Heart left ventricle (tissue), 16 donors: Measurements from ENCODE around the gene IL20RA. TPM values are rescaled to one million over a fixed set of nuclear protein-coding genes. Genes with fewer than 3 reads are reported as not detected.

ENCODE experiments used
- ATAC-seq, 4 donors: fragments of 200-7000 bp; cut with Tn5 transposase; one replicate each; pipeline ENCODE4 v1.9.1; 2020 to 2022; ENCODE audit warnings: moderate library complexity in 4 of 4, mild to moderate bottlenecking in 3 of 4, moderate number of reproducible peaks in 1 of 4
- DNase-seq, 5 donors: peaks; one replicate each; pipeline ENCODE4 v3.0.0-alpha.2; 2020
- H3K27ac ChIP-seq, 12 donors: fragments of 200-600 bp; sonication (generic) in 4 of 12; one replicate each; pipeline versions ENCODE4 v1.5.0 to v1.8.0; 2016 to 2022; ENCODE audit warnings: mild to moderate bottlenecking in 2 of 12
- H3K27me3 ChIP-seq, 9 donors: fragments of 200-600 bp; sonication (generic) in 2 of 9; one replicate each; pipeline versions ENCODE4 v1.5.1 to v1.8.0; 2016 to 2022; ENCODE audit warnings: mild to moderate bottlenecking in 3 of 9
- H3K36me3 ChIP-seq, 9 donors: fragments of 200-600 bp; sonication (generic) in 2 of 9; one replicate each; pipeline versions ENCODE4 v1.5.0 to v1.8.0; 2018 to 2022; ENCODE audit warnings: mild to moderate bottlenecking in 2 of 9
- H3K4me1 ChIP-seq, 12 donors: fragments of 200-600 bp; sonication (generic) in 4 of 12; one replicate each; pipeline versions ENCODE4 v1.5.0 to v1.8.0; 2016 to 2022; ENCODE audit warnings: mild to moderate bottlenecking in 3 of 12
- H3K4me3 ChIP-seq, 12 donors: fragments of 200-600 bp; sonication (generic) in 4 of 12; one replicate each; pipeline versions ENCODE4 v1.5.0 to v1.8.0; 2017 to 2022; ENCODE audit warnings: mild to moderate bottlenecking in 9 of 12, moderate library complexity in 4 of 12
- H3K9me3 ChIP-seq, 12 donors: fragments of 200-600 bp; sonication (generic) in 4 of 12; one replicate each; pipeline versions ENCODE4 v1.5.0 to v1.8.0; 2016 to 2022; ENCODE audit warnings: mild to moderate bottlenecking in 1 of 12
- CTCF ChIP-seq, 12 donors: fragments of 200-600 bp; sonication (generic) in 4 of 12; IDR thresholded peaks; one replicate each; pipeline versions ENCODE4 v1.5.0 to v1.8.0; 2018 to 2022; ENCODE audit warnings: antibody characterized with exemption in 12 of 12, mild to moderate bottlenecking in 5 of 12
- POLR2A ChIP-seq, 2 donors: fragments of 450-650 bp; IDR thresholded peaks; one replicate each; pipeline ENCODE4 v1.6.1; 2017; ENCODE audit warnings: antibody characterized with exemption in 2 of 2, mild to moderate bottlenecking in 2 of 2, moderate library complexity in 2 of 2
- WGBS, 4 donors: extraction: QIAGEN DNeasy Blood & Tissue Kit in 2 of 4; methylation state at CpG; one replicate each; pipeline versions ENCODE4 v1.1.5 to v1.1.7; 2013 to 2018; 5-methylcytosine and 5-hydroxymethylcytosine counted together
- intact Hi-C, 10 donors: fragments of 100-400 bp; cut with DNase I; formaldehyde crosslinking; loops; one replicate each; pipeline versions ENCODE4 v1.11.1 to v1.14.2; 2022
- polyA plus RNA-seq, 2 donors: library from polyadenylated mRNA; stranded (reverse); fragments of 200-250 nt; gene quantifications; one replicate each; pipeline ENCODE4 v1.2.3, GENCODE V29; 2013
- total RNA-seq, 9 donors: library from RNA; depleted of rRNA in 2 of 9; stranded (reverse); fragments of >200 nt in 2 of 9; fragmentation: NEBNext Ultra II Directional in 3 of 9; extraction: Animal tissue kit (Norgen Biotek cat#: 25700) in 3 of 9; gene quantifications; one replicate each; pipeline versions ENCODE4 v1.1.0 to v1.2.4, GENCODE V29; 2016 to 2023
- donor health status: ischemic (EF 13 %, LVEDD 7.1; RV severe dilation, severe dysfunction).
- donor health status: healthy with polysubstance abuse.
- donor health status: DM: no; HTN: yes; CAD: no.
- donor health status: DM: no; HTN: no; CAD: no.
- donor health status: ischemic (EF 25% LVEDD 6.9; RV normal size, moderate dysfunction).
- donor health status: ischemic (EF 25% LVEDD 5.7; RV mildly dilated, moderate dysfunction).
- donor health status: healthy.
- donor health status: DM: yes; HTN: yes; CAD: no.
- donor health status: ischemic (EF 35%, LVEDD 5.7; RV mildly dilated, moderate dysfunction).
- donor health status: nonischemic (EF 11% LVEDD 7.7; RV severe dilation, severe dysfunction).
- donor health status: DM: yes; HTN: yes; CAD: no.
- donor health status: PGD.
- donor health status: ischemic (EF 29% LVEDD 5.4; RV normal size, mild dysfunction).
- donor health status: nonischemic (EF 23%, LVEDD 6.1; RV moderate dilation, normal function).

IL20RA gene
- total and polyA plus RNA-seq, 11 donors: 0.19 to 6.9 (median 1.3) TPM

- Histone ChIP-seq H3K36me3 (peaks cover 0 to 2% (median 0%) of the 10 kb centered on the region in 9 donors), H3K4me3 (no peak overlapping the region), H3K27ac (no peak overlapping the region), H3K4me1 (peaks cover 0 to 9% (median 0%) of the 10 kb centered on the region in 12 donors), H3K27me3 (peaks cover 0 to 4% (median 0%) of the 10 kb centered on the region in 9 donors), H3K9me3 (no peaks in the 10 kb centered on the region)
- WGBS, 4 donors: 35 to 46% (median 45%) methylated on average over 2 of the region's 2 CpGs
- DNase-seq (no peak), ATAC-seq (no peak)
- no peak for TF ChIP-seq CTCF (IDR thresholded peaks at IDR 0.05)
- no peak for TF ChIP-seq POLR2A (IDR thresholded peaks at IDR 0.05)
- intact Hi-C loops: loop anchor here in 8 of 10 donors (5.0 to 10.0 kb wide), 6 partner anchors 34 to 169 kb away; no protein-coding TSS in a partner anchor
These were observed 33.4 kb downstream of the IL20RA start for GRCh38 chr6:137011406-137011805.

GRCh38 chr6:137010128-137010718, 34.5 kb downstream of the IL20RA start:
- Histone ChIP-seq H3K9me3 (no peaks in the 10 kb centered on the region), H3K27me3 (peaks cover 0 to 4% (median 0%) of the 10 kb centered on the region in 9 donors), H3K36me3 (peaks cover 0 to 2% (median 0%) of the 10 kb centered on the region in 9 donors), H3K4me3 (no peak overlapping the region), H3K4me1 (peaks cover 0 to 7% (median 0%) of the 10 kb centered on the region in 12 donors), H3K27ac (no peak overlapping the region)
- 85 to 94% (median 88%) methylated on average over 4 of the region's 4 CpGs for WGBS, 4 donors
- intact Hi-C loops: loop anchor here in 8 of 10 donors (5.0 to 10.0 kb wide), 6 partner anchors 33 to 168 kb away; no protein-coding TSS in a partner anchor
- TF ChIP-seq CTCF (IDR thresholded peaks at IDR 0.05): no peak
- no peak for TF ChIP-seq POLR2A (IDR thresholded peaks at IDR 0.05)
- ATAC-seq (no peak), DNase-seq (no peak)

GRCh38 chr6:137008204-137008603, 36.6 kb downstream of the IL20RA start:
- peak in 2 of 4 donors; percentile 42 to 47 for ATAC-seq
- Histone ChIP-seq H3K36me3 (peaks cover 0 to 2% (median 0%) of the 10 kb centered on the region in 9 donors), H3K4me3 (no peak overlapping the region), H3K27me3 (peaks cover 0 to 4% (median 0%) of the 10 kb centered on the region in 9 donors), H3K4me1 (peaks cover 0 to 7% (median 0%) of the 10 kb centered on the region in 12 donors), H3K9me3 (no peaks in the 10 kb centered on the region), H3K27ac (no peak overlapping the region)
- intact Hi-C loops: no loop called here
- 65 to 80% (median 68%) methylated on average over 9 of the region's 9 CpGs for WGBS, 4 donors
- peak in 1 of 5 donors; percentile 40 for DNase-seq
- TF ChIP-seq CTCF (IDR thresholded peaks at IDR 0.05) (no peak), POLR2A (IDR thresholded peaks at IDR 0.05) (no peak)

- no peaks in the 10 kb centered on the region for H3K27me3 ChIP-seq
- intact Hi-C loops: no loop called here
- no peaks in the 10 kb centered on the region for H3K9me3 ChIP-seq
- 86 to 95% (median 92%) methylated on average over 9 of the region's 9 CpGs for WGBS, 4 donors
- peaks cover 0 to 7% (median 0%) of the 10 kb centered on the region in 12 donors for H3K4me1 ChIP-seq
- H3K4me3 ChIP-seq: no peak overlapping the region
- peaks cover 0 to 2% (median 0%) of the 10 kb centered on the region in 9 donors for H3K36me3 ChIP-seq
- DNase-seq (no peak), ATAC-seq (no peak)
- H3K27ac ChIP-seq: no peak overlapping the region
- TF ChIP-seq CTCF (IDR thresholded peaks at IDR 0.05) (no peak), POLR2A (IDR thresholded peaks at IDR 0.05) (no peak)
These were observed 38.7 kb downstream of the IL20RA start for GRCh38 chr6:137006056-137006455.
